Right lobe of liver (tissue), 4 donors: ENCODE results near the gene POLQ.

Experiments
- CTCF ChIP-seq, 4 donors: fragments of 200-600 bp in 3 of 4; fragments of 450-650 bp in 1 of 4; IDR thresholded peaks; one replicate each; pipeline versions ENCODE4 v1.5.1 to v1.8.0; 2016 to 2022; ENCODE audit warnings: antibody characterized with exemption in 4 of 4, mild to moderate bottlenecking in 2 of 4
- POLR2A ChIP-seq: fragments of 450-650 bp; IDR thresholded peaks from one replicate; pipeline ENCODE4 v1.6.1; 2017; ENCODE audit warnings: antibody characterized with exemption, mild to moderate bottlenecking
- donor health status: DM: no; HTN: no; CAD: no.
- donor health status: DM: no; HTN: no; CAD: no.
- donor health status: DM: no; HTN: yes; CAD: no.

- TF ChIP-seq CTCF (IDR thresholded peaks at IDR 0.05) (no peak), POLR2A (no peak)
Observed at GRCh38 chr3:121424549-121424948, 121.2 kb downstream of the POLQ start.
